HG03045 (cell line): ENCODE results near the gene IL4I1.

Experiments
- ATAC-seq: cut with Tn5 transposase; IDR thresholded peaks from one replicate; pipeline ENCODE4 v1.9.1; 2021; ENCODE audit warnings: mild to moderate bottlenecking, moderate library complexity; ENCODE audit not compliant: unreplicated experiment

Gene IL4I1

DNA sequence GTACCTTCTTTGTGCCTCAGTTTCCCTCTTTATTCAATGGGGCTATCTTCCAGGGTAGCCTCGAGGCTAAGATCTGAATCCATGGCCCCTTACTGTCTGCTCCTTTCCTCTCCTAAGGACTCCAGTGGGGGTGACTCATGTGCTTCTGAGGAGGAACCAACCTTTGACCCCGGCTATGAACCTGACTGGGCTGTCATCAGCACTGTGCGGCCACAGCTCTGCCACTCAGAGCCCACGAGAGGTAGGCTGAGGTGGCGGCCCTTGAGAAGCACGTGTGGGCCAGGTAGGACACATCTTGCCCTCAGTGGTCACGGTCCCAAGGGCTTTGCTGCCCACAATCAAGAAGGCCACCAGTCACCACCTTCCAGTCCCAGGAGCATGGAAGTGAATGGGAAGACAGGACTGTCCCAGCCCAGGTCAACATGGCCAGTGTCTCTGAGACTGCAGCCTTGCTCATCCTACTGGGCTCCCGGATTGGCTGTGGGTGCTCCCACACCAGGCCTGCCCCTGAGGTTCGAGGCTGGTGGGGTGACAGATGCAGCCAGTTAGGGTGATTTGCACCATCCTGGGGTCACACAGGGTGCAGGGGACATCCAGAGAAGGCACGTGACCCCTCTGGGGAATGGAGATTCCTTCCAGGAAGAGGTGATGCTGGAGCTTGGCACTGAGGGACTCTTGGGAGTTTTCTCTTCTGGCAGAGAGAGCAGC lies 16.4 kb downstream of the IL4I1 start:
- no peak for ATAC-seq

- ATAC-seq = no peak
These were observed 17.3 kb downstream of the IL4I1 start for GRCh38 chr19:49879243-49879963.

GRCh38 chr19:49878744-49879070 lies 18.0 kb downstream of the IL4I1 start:
- no peak for ATAC-seq

DNA sequence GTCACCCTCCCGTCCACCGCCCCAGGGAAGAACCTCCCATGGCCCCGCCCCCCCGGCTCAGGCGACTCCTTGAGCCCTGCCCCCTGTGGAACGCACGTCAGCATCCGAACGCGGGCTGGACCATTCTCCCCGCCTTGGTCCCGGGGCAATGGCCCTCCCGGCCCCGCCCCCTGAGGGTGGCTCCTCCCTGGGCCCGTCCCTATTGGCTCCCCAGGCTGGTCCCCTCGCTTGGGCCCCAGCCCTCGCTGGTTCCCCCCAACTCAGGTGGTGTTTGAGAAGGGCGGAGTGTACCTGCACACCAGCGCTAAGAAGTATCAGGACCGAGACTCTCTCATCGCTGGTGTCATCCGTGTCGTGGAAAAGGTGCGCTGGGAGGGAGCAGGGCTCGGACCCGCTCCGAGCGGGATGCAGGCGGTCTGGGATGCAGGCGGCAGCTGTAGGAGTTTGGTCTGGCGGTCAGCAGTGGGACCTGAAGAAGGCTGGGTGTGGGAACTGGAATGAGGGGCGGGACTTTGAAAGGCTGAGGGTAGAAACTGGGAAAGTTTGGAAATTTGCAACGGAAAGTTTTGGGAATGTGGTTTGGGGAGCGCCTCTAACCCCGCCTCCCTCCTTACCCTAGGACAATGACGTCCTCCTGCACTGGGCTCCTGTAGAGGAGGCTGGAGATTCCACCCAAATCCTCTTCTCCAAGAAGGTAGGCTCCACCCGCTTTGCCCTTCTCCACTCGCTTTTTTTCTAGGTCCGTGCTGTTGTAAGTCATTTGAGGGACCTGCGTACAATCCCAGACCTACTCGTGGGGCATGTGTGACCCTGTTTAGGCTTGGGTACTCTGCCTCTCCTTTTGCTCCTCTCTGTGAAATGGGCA lies 18.6 kb downstream of the IL4I1 start:
- peak; percentile 48 for ATAC-seq

DNA sequence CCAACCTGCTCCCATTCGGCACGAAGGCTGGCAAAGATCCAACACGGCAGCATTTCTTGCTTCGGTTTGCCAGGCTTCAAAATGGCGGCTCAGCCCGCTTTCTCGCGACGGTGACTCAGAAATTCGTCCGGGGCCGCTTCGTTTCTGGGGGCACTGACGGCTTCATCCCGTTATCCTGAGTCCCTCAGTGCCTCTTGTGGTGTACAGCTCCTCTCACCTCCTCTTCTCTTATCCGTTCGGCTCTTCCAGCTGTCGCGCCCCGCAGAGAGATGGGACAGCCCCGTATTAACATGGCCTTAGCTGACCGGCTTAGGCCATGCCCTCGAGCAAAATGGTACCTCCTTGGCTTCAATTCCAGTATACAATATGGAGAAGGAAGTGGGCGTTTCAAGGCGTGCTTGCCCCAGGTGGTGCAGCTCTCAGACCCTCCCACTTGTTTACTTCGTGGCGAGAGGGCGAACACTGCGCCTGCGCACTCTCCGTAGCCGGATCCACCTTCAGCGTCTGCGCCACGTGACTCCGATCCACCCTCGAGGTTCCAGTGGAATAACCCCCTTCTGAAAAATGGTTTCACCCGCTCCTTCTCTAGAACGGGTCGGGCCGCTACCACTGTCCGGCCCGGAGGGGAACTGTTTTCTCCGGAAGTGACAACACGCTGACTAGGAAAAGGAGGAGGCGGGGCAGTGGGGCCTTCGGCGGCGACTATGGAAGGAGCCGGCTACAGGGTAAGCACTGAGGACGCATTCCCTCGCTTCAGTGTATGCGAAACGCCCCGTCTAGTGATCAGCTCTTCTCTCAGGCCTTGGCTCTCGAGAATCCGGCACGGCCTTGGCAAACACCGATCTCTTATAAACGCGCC lies 19.4 kb downstream of the IL4I1 start, which contains the start of the genes AKT1S1 and TBC1D17:
TSS of gene AKT1S1 (minus strand) at position 336 of the 859 bp plus-strand sequence. CDS start 4,060 bp downstream, outside the sequence.
TSS of gene TBC1D17 (plus strand) at position 683 of the 859 bp plus-strand sequence. CDS start at position 705, 22 bp downstream.
- peak; percentile 53 for ATAC-seq

DNA sequence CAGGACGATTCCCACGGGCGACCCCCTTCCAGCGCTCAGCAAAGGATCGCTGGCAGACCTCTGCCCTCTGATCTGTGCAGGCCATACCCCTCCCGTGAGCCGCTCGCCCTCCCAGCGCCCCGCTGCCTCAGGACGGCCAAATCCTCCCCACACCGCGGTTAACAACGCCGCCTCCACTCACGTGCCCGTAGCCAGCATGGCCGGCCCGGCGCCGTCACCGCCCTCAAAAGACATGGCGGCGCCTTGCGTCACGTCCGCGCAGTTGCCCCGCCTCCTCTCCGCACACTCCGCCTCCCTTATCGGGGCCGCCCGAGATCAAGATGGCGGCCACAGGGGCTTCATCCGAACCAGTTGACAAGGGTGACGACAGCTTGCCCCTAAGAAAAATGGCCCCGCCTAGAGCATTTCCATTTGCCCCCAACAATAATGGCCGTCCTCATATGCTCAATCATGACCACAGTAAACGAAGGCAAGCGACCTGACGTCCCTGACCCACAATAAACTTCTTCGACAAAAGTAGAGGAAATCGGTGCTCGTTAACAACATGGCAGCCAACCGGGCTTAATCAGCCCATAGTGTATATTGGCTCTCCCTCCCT lies 20.2 kb downstream of the IL4I1 start:
- peak; percentile 40 for ATAC-seq

- ATAC-seq = no peak
These were observed 20.7 kb downstream of the IL4I1 start for GRCh38 chr19:49875857-49876421.

DNA sequence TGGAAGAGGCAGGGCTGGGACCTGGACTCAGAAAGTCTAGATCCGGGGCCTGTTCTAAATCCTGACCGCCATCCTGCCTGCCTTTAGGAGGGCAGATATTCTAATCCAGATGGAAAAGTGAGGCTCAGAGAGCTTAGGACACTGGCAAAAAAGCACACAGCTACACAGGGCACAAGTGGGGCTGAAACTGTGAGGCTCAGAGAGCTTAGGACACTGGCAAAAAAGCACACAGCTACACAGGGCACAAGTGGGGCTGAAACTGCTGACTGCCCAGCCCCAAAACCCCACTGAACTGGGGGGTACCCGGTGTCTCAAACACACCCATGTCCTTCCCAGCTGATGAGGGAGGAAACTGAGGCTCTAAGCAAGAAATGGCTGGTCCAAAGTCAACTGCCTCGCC lies 21.5 kb downstream of the IL4I1 start:
- no peak for ATAC-seq

DNA sequence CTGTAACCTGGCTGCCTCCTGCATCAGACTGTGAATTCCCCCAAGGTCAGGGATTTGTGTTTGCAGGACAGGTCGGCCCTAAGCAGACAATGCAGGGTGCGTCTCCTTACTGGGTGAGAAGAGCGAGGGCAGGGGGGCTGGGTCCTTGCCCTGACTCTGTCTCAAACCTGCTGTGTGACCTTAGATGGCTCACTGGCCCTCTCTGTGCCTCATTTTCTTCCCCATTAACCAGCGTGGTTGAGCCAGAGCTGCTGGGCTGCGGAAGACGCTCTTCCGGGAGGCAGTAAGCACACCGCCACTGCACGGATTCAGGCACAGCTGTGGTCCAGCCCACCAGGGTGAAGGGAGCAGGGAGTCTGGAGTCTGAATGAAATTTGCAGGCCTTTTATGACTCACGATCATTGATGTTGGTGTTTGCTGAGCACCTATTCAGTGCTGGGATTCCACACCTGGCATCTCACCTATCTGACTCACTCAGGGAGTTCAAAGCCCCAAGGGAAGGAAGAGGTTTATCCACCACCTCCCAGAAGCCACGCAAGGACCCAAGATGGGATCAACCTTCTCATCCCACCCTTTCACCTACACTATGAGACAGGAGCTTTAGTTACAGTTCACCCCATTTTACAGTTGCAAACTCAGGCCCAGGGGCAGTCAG lies 22.1 kb downstream of the IL4I1 start:
- no peak for ATAC-seq

GRCh38 chr19:49873834-49874233 lies 22.9 kb downstream of the IL4I1 start:
- ATAC-seq = no peak

GRCh38 chr19:49873129-49873521 lies 23.6 kb downstream of the IL4I1 start:
- ATAC-seq = no peak

DNA sequence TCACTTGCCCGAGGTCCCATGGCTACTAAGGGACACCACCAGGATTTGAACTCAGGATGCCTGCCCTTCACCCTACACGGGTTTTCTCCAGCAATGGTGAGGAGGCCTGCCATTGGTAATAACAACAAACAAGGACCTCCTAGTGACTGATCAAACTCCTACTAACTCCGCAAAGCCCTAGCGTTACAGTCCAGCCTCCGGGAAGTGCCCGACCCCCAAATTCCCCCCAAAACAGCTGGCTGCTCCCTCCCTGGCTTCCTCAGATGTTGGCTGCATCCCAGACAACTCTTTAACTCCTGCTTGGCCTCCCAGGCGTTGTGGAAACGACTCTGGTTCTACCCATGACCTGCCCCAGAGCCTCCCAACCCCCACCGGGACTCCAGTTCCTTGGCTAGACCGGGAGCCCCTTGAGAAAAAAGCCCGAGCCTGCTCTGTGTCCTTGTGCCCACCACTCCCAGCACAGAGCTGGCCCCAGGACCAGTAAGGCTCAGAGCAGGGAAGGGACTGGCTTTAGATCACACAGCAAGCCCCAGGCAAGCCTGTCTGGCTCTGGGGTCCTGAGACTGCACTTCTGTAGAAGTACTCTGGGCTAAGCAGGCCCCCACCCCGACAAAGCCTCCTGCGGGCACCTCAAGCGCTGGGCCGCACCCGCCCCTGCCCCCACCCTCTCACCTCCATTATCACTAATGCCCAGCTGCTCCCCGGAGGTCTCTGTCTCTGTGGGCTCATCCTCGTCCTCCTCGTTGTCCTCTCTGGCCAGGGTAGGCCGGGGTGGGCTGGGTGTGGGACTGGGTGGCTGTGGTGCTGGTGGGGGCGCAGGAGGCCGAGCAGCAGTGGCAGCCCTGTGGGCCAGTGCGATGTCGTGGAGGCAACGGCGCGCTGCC lies 24.2 kb downstream of the IL4I1 start:
- no peak for ATAC-seq

- no peak for ATAC-seq
These were observed 25.2 kb downstream of the IL4I1 start for GRCh38 chr19:49871349-49871985.

- ATAC-seq = no peak
These were observed 26.3 kb downstream of the IL4I1 start for GRCh38 chr19:49870309-49870901.

- ATAC-seq = peak; percentile 71
These were observed 27.0 kb downstream of the IL4I1 start for GRCh38 chr19:49869484-49870308.

DNA sequence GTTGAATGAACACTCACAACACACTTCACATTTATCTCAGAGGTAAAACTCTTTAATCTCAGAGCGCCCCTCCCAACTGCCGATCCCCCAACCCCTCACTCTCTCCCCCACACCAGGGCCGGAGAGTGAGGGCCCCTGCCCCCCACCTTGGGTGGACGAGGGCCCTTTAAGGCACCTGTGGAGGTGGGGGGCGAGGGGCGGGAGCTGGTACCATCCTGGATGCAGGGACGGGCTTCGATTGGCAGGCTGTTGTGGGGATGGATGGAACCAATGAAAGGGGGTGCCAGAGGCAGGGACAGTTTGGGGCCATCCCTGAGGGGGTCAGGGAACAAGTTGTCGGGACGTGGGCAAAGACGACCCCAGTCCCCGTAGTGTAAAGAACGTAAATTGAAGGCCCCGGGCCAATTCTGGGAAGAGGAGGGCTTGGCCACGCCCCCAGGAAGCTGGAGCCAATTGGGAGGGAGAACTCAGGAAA lies 27.6 kb downstream of the IL4I1 start:
- ATAC-seq = peak; percentile 11
